ENCODE results near the gene AGER.
"Not testable (repeated sequence)": the region's sequence is repeated elsewhere in the genome, so short reads cannot be mapped to it uniquely, and the experiment has no call there.

AGER gene

GRCh38 chr6:32146687-32147086, 37.4 kb downstream of the AGER start:
- no peak for DNase-seq

GRCh38 chr6:32146287-32146686, 37.8 kb downstream of the AGER start:
- DNase-seq, result no peak

- not testable (repeated sequence) for DNase-seq
These were observed 39.8 kb downstream of the AGER start for GRCh38 chr6:32144238-32144637.

GRCh38 chr6:32140420-32141046, 43.5 kb downstream of the AGER start:
- no peak for DNase-seq

GRCh38 chr6:32139590-32139989, 44.5 kb downstream of the AGER start:
- no peak for DNase-seq

- no peak for DNase-seq
These were observed 46.6 kb downstream of the AGER start for GRCh38 chr6:32137454-32137853.

GRCh38 chr6:32133786-32134185, 50.3 kb downstream of the AGER start:
- no peak for DNase-seq

- DNase-seq, result no peak
These were observed 51.9 kb downstream of the AGER start for GRCh38 chr6:32132110-32132509.

- no peak for DNase-seq
These were observed 52.6 kb downstream of the AGER start for GRCh38 chr6:32131439-32131948.

Measured in central memory CD4-positive, alpha-beta T cell (primary cell).